GM12878 (cell line): ENCODE data around the gene ZCCHC3. TPM values are rescaled to one million over a fixed set of nuclear protein-coding genes. Genes with fewer than 3 reads are reported as not detected.

Source experiments
- ATF7 ChIP-seq: fragments of 450-650 bp; IDR thresholded peaks from 2 replicates; pipeline ENCODE4 v1.6.1; 2016; ENCODE audit warnings: low read depth, mild to moderate bottlenecking
- BCL11A ChIP-seq: IDR thresholded peaks from 2 replicates; pipeline ENCODE4 v1.6.1; 2011; ENCODE audit warnings: low read depth, low read length
- BMI1 ChIP-seq: fragments of 450-650 bp; IDR thresholded peaks from 2 replicates; pipeline ENCODE4 v1.6.1; 2016; ENCODE audit warnings: mild to moderate bottlenecking, moderate library complexity, borderline replicate concordance
- CBX5 ChIP-seq: sonication (generic); IDR thresholded peaks from 2 replicates; pipeline ENCODE4 v1.6.1; 2016; ENCODE audit warnings: low read depth, moderate library complexity, mild to moderate bottlenecking, inconsistent platforms
- KLF5 ChIP-seq: fragments of 450-650 bp; IDR thresholded peaks from 2 replicates; pipeline ENCODE4 v1.6.1; 2014; ENCODE audit warnings: mild to moderate bottlenecking; ENCODE audit not compliant: partially characterized antibody
- MLLT1 ChIP-seq: fragments of 450-650 bp; IDR thresholded peaks from 2 replicates; pipeline ENCODE4 v1.6.1; 2016; ENCODE audit warnings: mild to moderate bottlenecking
- NFYB ChIP-seq: IDR thresholded peaks from 2 replicates; pipeline ENCODE4 v1.6.1; 2011; ENCODE audit warnings: low read depth, mild to moderate bottlenecking, low read length, improper control_type of control experiment, moderate library complexity; ENCODE audit not compliant: insufficient read depth
- NR2C1 ChIP-seq: fragments of 450-650 bp; IDR thresholded peaks from 2 replicates; pipeline ENCODE4 v1.6.1; 2017; ENCODE audit warnings: antibody characterized with exemption, mild to moderate bottlenecking, moderate library complexity
- PML ChIP-seq: IDR thresholded peaks from 2 replicates; pipeline ENCODE4 v1.6.1; 2012; ENCODE audit warnings: low read length, inconsistent platforms
- RB1 ChIP-seq: fragments of 450-650 bp; formaldehyde crosslinking; IDR thresholded peaks from 2 replicates; pipeline ENCODE4 v1.6.1; 2017; ENCODE audit warnings: mild to moderate bottlenecking, borderline replicate concordance
- SIX5 ChIP-seq: IDR thresholded peaks from 2 replicates; pipeline ENCODE4 v1.6.1; 2011; ENCODE audit warnings: mild to moderate bottlenecking, low read depth, low read length, moderate library complexity; ENCODE audit not compliant: severe bottlenecking
- STAT3 ChIP-seq: IDR thresholded peaks from 2 replicates; pipeline ENCODE4 v1.6.1; 2011; ENCODE audit warnings: low read depth, low read length, improper control_type of control experiment
- SUPT20H ChIP-seq: IDR thresholded peaks from 2 replicates; pipeline ENCODE4 v1.6.1; 2011; ENCODE audit warnings: low read depth, mild to moderate bottlenecking, low read length, moderate library complexity, borderline replicate concordance; ENCODE audit not compliant: control insufficient read depth
- TAF1 ChIP-seq: IDR thresholded peaks from 2 replicates; pipeline ENCODE4 v1.6.1; 2011; ENCODE audit warnings: mild to moderate bottlenecking, low read depth, low read length, borderline replicate concordance
- TCF3 ChIP-seq: IDR thresholded peaks from 2 replicates; pipeline ENCODE4 v1.6.1; 2012; ENCODE audit warnings: low read depth, mild to moderate bottlenecking, low read length, borderline replicate concordance; ENCODE audit not compliant: insufficient read depth
- YBX1 ChIP-seq: fragments of 450-650 bp; IDR thresholded peaks from 2 replicates; pipeline ENCODE4 v1.6.1; 2016; ENCODE audit warnings: antibody characterized with exemption
- YY1 ChIP-seq: IDR thresholded peaks from 2 replicates; pipeline ENCODE4 v1.6.1; 2011; ENCODE audit warnings: low read depth, mild to moderate bottlenecking, low read length
- ZBTB11 ChIP-seq: fragments of 450-650 bp; formaldehyde crosslinking; IDR thresholded peaks from 2 replicates; pipeline ENCODE4 v1.5.0; 2022; ENCODE audit warnings: mild to moderate bottlenecking, missing genetic modification characterization
- ZNF207 ChIP-seq: fragments of 450-650 bp; IDR thresholded peaks from 2 replicates; pipeline ENCODE4 v1.6.1; 2014; ENCODE audit warnings: antibody characterized with exemption, mild to moderate bottlenecking, borderline replicate concordance
- ZNF622 ChIP-seq: fragments of 450-650 bp; IDR thresholded peaks from 2 replicates; pipeline ENCODE4 v1.6.1; 2017; ENCODE audit warnings: mild to moderate bottlenecking, inconsistent platforms
- polyA plus RNA-seq, 11 experiments: library from polyadenylated mRNA; depleted of rRNA in 4 of 11; unstranded in 6 of 11; stranded (reverse) in 5 of 11; fragments of >200 nt; fragmentation: Nextera tagmentation in 4 of 11; fragmentation: Illumina TruSeq in 1 of 11; extraction: Ambion mirVana in 4 of 11; extraction: Trizol in 1 of 11; gene quantifications; 1 replicate in 1 of 11; 2 replicates in 10 of 11; pipeline versions ENCODE4 v1.2.1 to v1.2.3, GENCODE V29; 2011 to 2016; ENCODE audit warnings: inconsistent platforms in 2 of 11, missing spikeins in 2 of 11, low read depth in 1 of 11
- total RNA-seq, 4 experiments: library from RNA; depleted of rRNA in 3 of 4; stranded (reverse); fragments of >200 nt in 3 of 4; fragmentation: Illumina TruSeq in 1 of 4; extraction: Trizol in 1 of 4; gene quantifications; 2 replicates each; pipeline versions ENCODE4 v1.2.1 to v1.2.3, GENCODE V29; 2013 to 2021
- TF ChIP-seq, protein P1 (sequence below): IDR thresholded peaks from 2 replicates; pipeline ENCODE4 v1.6.1; 2011; ENCODE audit warnings: mild to moderate bottlenecking, low read depth, low read length, moderate library complexity; ENCODE audit not compliant: insufficient replicate concordance
- TF ChIP-seq, protein P2 (sequence below): fragments of 450-650 bp; IDR thresholded peaks from 2 replicates; pipeline ENCODE4 v1.6.1; 2014; ENCODE audit warnings: mild to moderate bottlenecking

The ZCCHC3 gene
- total and polyA plus RNA-seq, 10 of the 15 experiments (the other 5 are each of a cell fraction or from before 2014, with no cell fraction given): 5.3 to 36.1 (median 17.2) TPM

DNA sequence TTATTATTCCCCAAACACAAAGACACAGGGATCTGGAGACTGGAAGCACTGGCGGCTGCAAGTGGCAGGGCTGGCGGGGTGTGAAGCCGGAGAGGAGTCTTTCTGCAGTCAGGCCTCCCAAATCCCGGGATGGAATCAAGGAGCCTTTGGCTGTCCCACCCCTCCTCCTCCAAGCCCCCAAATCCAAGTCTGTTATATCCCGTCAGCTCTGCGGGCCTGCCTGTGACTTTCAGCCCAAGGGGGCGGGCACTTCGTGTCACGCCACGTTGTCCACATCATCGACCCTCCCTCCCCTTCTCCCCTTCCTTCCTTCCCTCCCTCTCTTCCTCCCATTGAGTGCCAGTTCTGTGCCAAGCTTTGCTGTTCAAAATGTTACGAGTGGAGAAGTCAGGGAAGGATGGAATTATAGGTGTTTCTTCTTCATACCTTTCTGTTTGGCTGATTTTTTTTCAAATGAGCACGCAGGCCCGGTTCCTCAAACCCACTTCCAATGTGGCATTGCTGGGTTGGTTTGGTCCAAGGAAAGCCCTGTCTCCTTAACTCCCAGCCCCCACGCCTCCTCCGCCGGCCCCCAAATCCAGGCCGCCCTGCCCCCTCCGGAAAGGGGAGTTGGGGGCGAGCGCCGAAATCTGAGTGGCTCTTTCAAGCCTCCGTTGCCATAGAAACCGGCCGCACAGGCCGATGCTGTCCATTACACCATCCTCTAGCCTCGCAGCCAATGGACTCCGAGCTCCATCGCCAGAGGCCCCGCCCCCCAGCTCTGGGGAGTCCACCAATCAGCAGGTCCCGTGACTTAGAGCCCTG, 12.7 kb downstream of the ZCCHC3 start (continued):
- TF ChIP-seq ZBTB11 (CRISPR knock-in tag): no peak
- no peak for TF ChIP-seq NR2C1
- TF ChIP-seq, protein P1, sequence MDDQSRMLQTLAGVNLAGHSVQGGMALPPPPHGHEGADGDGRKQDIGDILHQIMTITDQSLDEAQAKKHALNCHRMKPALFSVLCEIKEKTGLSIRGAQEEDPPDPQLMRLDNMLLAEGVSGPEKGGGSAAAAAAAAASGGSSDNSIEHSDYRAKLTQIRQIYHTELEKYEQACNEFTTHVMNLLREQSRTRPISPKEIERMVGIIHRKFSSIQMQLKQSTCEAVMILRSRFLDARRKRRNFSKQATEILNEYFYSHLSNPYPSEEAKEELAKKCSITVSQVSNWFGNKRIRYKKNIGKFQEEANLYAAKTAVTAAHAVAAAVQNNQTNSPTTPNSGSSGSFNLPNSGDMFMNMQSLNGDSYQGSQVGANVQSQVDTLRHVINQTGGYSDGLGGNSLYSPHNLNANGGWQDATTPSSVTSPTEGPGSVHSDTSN: peak; percentile 85
- TF ChIP-seq NFYB: peak; percentile 73; the same call in 1 of the 2 replicates
- TF ChIP-seq TAF1: no peak
- TF ChIP-seq YY1: no peak
- no peak for TF ChIP-seq ATF7
- TF ChIP-seq STAT3: no peak
- TF ChIP-seq, protein P2, sequence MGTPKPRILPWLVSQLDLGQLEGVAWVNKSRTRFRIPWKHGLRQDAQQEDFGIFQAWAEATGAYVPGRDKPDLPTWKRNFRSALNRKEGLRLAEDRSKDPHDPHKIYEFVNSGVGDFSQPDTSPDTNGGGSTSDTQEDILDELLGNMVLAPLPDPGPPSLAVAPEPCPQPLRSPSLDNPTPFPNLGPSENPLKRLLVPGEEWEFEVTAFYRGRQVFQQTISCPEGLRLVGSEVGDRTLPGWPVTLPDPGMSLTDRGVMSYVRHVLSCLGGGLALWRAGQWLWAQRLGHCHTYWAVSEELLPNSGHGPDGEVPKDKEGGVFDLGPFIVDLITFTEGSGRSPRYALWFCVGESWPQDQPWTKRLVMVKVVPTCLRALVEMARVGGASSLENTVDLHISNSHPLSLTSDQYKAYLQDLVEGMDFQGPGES: no peak
- no peak for TF ChIP-seq CBX5
- no peak for TF ChIP-seq RB1
- TF ChIP-seq TCF3: no peak
- no peak for TF ChIP-seq ZNF207
- TF ChIP-seq BCL11A: no peak
- TF ChIP-seq KLF5: no peak
- no peak for TF ChIP-seq SIX5
- no peak for TF ChIP-seq MLLT1
- TF ChIP-seq SUPT20H: no peak
- TF ChIP-seq BMI1: peak; percentile 97
- TF ChIP-seq PML: no peak
- no peak for TF ChIP-seq YBX1
- no peak for TF ChIP-seq ZNF622
